Hepatocyte (in vitro differentiated cells): ENCODE results near the gene MBOAT2.

Experiments
- EZH2 ChIP-seq: fragments of 200-600 bp; sonication (generic); IDR thresholded peaks from 2 replicates; pipeline ENCODE4 v1.6.1; 2016; ENCODE audit warnings: antibody characterized with exemption, mild to moderate bottlenecking, borderline replicate concordance
- EZH2phosphoT487 ChIP-seq: fragments of 200-600 bp; sonication (generic); IDR thresholded peaks from one replicate; pipeline ENCODE4 v1.6.1; 2018; ENCODE audit warnings: antibody characterized with exemption, mild to moderate bottlenecking, low read depth, moderate library complexity; ENCODE audit not compliant: unreplicated experiment, severe bottlenecking
- TF ChIP-seq, protein P1 (sequence below): fragments of 200-600 bp; sonication (generic); IDR thresholded peaks from 2 replicates; pipeline ENCODE4 v1.5.1; 2016; ENCODE audit warnings: antibody characterized with exemption, mild to moderate bottlenecking; ENCODE audit not compliant: poor library complexity

DNA sequence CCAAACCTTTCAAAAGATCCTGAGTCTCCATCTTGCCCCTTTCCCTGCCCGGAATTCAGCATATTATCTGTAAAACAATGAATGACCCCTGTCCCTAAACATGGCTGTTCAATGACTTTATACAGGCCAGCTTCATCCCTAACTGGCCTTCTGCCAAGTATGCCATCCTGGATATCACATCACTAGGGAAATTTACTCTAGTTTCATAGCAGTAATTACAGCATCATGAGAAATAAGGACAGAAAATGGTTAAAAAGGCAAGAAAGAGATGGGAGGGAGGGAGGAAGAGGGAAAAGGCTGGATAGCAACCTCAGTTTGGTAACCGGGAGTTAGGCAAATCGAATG lies 4.4 kb downstream of the MBOAT2 start:
- TF ChIP-seq, protein P1, sequence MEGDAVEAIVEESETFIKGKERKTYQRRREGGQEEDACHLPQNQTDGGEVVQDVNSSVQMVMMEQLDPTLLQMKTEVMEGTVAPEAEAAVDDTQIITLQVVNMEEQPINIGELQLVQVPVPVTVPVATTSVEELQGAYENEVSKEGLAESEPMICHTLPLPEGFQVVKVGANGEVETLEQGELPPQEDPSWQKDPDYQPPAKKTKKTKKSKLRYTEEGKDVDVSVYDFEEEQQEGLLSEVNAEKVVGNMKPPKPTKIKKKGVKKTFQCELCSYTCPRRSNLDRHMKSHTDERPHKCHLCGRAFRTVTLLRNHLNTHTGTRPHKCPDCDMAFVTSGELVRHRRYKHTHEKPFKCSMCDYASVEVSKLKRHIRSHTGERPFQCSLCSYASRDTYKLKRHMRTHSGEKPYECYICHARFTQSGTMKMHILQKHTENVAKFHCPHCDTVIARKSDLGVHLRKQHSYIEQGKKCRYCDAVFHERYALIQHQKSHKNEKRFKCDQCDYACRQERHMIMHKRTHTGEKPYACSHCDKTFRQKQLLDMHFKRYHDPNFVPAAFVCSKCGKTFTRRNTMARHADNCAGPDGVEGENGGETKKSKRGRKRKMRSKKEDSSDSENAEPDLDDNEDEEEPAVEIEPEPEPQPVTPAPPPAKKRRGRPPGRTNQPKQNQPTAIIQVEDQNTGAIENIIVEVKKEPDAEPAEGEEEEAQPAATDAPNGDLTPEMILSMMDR: no peak
- TF ChIP-seq EZH2 (no peak), EZH2phosphoT487 (no peak)
